ENCODE results near the gene MED7. TPM values are rescaled to one million over a fixed set of nuclear protein-coding genes. Genes with fewer than 3 reads are reported as not detected.
A peak's percentile ranks its signal among the peaks of the same experiment; 100 is the strongest.

Gene MED7
- total RNA-seq, 1 experiment from 2014 or later = 12.8 TPM

DNA sequence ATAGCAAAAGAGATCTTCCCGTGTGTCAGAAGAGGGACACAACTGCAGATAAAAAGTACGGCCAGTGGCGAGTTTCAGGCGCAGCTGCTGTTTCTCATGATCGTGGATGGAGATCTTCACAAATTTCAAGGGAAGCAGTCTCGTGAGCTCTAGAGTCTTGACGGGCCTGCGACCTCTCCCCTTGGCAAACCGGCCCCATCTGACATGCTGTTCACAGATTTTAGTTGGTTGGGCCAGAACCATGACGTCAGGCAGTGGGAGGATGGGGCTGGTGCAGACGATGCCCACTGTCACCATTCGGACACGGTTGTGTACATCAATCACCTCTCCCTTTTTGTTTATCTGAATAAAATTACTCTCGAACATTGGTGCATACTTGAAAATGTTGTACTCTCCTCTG is 23.0 kb upstream of the MED7 start:
- no peak for DNase-seq (ENCODE audit: low read depth)
- in situ Hi-C loops (cut with HindIII; ENCODE audit: low pct_unique_long_range_greater_than_20kb, low sequenced_read_pairs) = no loop called here

DNA sequence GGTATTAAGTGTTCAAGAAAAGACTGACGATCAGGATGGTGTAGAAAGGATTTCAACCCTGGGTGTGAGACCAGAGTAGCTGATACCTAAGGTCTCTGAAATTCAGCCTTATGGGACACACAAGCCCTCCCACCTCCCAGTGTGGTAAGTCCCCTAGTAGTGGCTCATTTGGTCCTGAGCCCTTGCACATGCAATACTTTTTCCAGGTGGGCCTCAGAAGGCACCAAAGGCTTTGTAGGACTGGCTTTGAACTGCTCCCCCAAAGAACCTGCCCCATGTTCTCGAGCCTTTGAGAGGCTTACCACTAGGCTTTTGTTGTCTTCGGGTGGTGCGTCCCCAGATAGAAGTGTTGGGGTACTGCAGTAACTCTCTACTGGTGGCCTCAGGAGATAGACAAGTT is 22.6 kb upstream of the MED7 start:
- in situ Hi-C loops (cut with HindIII; ENCODE audit: low pct_unique_long_range_greater_than_20kb, low sequenced_read_pairs) = no loop called here
- no peak for DNase-seq (ENCODE audit: low read depth)

DNA sequence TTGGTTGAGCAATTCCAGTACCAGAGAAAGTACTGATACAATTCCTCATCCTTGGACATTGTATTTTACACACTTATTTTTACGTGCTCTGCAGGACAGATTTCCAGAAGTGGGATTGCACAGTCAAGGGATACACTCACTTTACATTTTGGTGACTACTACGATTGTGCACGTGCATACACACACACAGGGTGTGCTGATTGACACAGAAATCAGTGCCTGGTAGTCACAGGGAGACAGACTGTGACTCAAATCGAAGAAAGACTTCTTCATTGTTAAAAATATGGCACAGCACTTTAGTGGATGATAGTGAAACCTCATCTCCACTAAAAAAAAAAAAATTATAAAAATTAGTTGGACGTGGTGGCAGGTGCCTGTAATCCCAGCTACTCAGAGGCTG is 21.9 kb upstream of the MED7 start:
- no peak for DNase-seq (ENCODE audit: low read depth)
- in situ Hi-C loops (cut with HindIII; ENCODE audit: low pct_unique_long_range_greater_than_20kb, low sequenced_read_pairs) = no loop called here

DNA sequence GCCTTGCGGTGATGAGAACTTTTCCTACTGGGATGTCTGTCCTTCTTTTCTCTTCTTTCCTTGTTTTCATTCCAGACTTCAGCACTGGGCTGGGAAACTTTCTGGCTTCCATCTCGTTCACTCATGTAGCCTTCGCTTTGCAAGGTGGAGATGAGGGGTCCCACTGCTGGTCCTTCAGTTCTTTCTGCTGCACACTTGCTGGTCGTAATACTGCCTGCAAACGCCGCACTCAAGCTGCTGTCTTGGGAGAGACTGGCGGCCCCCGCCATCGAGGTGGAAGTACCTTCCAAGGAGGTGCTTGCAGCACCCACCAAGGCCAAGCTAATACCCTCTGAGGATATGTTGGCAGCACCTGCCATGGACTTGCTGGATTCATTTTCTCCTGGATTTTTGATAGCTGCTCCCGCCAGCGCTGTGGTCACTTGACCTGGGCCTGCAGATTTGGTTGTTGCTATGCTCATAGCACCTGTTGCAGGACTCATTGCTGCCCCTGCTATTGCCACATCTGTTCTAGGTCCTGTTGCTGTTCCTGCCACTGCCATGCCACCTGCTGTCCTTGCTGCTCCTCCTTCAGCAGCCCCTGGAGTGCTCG is 20.4 kb upstream of the MED7 start:
- in situ Hi-C loops (cut with HindIII; ENCODE audit: low pct_unique_long_range_greater_than_20kb, low sequenced_read_pairs) = no loop called here
- DNase-seq (ENCODE audit: low read depth) = no peak

DNA sequence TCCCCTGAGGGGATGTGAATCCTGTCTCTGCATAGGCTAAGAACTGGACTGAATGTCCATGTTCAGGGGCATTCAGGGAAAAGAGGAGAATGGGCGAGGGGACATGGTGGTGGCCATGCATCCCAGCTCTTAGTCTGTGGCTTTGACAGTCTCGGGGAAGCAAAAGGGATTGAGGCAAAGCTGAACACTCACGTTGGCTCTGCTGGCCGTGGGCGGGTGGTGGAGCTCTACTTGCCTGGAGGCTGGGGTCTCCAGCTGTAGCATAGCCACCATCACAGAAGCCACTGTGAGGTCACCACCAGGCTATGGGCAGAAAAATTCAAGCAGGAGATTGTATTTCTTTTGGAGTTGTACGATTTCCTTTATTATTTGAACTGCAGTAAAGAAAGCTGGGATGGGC is 19.3 kb upstream of the MED7 start:
- no peak for DNase-seq (ENCODE audit: low read depth)
- in situ Hi-C loops (cut with HindIII; ENCODE audit: low pct_unique_long_range_greater_than_20kb, low sequenced_read_pairs) = no loop called here

DNA sequence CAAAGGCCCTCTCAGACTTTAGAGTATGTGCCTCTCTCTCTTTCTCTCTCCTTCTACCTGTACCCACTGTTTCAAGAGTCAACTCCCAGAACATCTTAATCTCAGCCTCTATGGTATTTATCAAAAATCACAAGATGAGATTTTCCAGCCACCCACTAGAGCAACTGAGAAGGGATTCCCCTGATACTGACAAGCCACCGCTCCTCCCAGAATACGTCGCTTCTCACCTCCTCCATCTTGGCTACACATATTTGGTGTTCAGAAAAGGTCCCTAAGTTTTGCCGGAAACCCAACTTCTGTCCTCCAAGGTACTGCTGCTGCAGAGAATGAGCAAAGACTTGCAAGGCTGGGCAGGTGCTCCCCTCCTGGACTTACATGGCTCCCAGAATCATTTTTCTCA is 17.3 kb upstream of the MED7 start:
- DNase-seq (ENCODE audit: low read depth) = no peak
- in situ Hi-C loops (cut with HindIII; ENCODE audit: low pct_unique_long_range_greater_than_20kb, low sequenced_read_pairs) = no loop called here

DNA sequence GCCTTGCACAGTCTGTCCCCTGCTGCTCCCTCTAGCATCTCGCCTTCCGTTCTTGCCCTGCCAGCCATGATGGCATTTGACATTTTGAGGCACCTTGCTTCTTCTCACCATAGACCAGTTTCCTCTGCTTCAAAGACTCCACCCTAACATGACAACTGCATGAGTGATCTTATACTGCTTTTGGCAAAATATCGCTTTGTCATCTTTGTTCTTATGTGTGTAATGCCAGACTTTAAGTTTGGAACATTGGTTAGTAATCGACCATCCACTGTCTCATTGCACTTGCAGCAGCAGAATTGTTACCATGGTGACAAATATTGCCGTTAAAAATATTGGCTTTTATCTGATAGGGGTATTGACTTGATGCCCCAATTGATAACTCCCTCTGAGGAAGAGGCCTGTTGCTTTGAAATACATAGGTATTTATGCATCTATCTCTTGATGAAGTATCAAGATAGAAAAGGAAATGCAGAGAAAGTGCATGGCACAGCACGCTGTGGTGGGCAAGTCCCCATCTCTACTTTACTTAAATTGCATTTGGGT is 16.6 kb upstream of the MED7 start:
- DNase-seq (ENCODE audit: low read depth) = no peak
- in situ Hi-C loops (cut with HindIII; ENCODE audit: low pct_unique_long_range_greater_than_20kb, low sequenced_read_pairs) = no loop called here

DNA sequence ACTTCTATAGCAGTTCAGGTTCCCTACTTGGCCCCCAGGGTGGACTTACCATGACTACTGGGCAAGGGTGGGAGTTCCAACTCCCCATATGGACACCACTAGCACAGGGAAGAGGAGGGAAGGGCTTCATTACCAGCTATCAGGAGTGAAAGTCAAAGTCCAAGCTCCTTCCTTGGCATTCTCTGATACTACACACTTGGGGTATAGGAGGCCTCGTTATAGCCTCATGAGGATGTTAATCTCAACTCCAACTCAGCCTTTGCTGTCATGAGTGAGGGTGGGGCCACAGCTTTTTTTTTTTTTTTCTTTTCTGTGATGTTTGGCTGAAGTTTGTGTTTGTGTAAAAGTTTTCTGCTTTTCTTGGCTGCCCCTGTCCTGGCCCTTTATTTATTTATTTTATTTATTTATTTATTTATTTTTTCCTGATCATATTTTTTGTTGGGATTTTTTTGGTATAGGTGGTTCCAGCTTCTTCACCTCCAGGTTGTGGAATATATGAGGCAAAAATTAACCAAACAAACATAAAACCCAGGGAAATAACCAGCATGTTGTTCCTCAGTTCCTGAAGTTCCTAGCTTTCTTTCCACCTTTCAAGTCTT is 14.7 kb upstream of the MED7 start:
- in situ Hi-C loops (cut with HindIII; ENCODE audit: low pct_unique_long_range_greater_than_20kb, low sequenced_read_pairs) = no loop called here

DNA sequence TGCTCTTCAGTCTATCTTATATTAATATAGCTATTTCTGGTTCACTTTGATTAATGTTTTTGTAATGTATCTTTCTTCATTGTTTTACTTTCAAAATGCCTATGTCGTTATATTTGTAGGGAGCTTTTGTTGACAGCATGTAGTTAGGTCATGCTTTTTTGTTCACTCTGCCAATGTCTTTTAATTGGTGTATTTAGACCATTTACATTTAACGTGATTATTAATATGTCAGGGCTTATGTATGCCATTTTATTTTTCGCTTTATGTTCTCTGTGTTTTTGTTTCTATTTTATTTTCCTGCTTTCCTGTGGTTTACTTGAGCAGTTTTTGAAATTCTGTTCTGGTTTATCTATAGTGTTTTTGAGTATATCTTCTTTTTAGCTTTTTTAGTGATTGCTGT is 12.6 kb upstream of the MED7 start:
- in situ Hi-C loops (cut with HindIII; ENCODE audit: low pct_unique_long_range_greater_than_20kb, low sequenced_read_pairs) = no loop called here
- no peak for DNase-seq (ENCODE audit: low read depth)

More for the DNA sequence above, 14.7 kb upstream of the MED7 start:
- DNase-seq (ENCODE audit: low read depth) = no peak

DNA sequence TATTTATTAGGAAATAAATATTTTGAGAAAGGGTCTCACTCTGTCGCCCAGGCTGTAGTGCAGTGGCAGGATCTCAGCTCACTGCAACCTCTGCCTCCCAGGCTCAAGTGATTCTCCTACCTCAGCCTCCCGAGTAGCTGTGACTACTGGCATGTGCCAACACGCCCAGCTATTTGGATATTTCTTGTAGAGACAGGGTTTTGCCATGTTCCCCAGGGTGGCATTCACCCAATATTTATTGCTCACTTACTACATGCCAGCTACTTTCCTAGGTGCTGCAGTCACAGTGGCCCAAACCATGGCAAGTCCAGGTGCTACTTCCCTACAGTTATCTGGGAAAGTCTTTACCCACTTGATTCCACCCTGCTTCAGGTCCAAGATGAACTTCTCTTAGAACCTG is 8.3 kb upstream of the MED7 start:
- in situ Hi-C loops (cut with HindIII; ENCODE audit: low pct_unique_long_range_greater_than_20kb, low sequenced_read_pairs) = no loop called here

DNA sequence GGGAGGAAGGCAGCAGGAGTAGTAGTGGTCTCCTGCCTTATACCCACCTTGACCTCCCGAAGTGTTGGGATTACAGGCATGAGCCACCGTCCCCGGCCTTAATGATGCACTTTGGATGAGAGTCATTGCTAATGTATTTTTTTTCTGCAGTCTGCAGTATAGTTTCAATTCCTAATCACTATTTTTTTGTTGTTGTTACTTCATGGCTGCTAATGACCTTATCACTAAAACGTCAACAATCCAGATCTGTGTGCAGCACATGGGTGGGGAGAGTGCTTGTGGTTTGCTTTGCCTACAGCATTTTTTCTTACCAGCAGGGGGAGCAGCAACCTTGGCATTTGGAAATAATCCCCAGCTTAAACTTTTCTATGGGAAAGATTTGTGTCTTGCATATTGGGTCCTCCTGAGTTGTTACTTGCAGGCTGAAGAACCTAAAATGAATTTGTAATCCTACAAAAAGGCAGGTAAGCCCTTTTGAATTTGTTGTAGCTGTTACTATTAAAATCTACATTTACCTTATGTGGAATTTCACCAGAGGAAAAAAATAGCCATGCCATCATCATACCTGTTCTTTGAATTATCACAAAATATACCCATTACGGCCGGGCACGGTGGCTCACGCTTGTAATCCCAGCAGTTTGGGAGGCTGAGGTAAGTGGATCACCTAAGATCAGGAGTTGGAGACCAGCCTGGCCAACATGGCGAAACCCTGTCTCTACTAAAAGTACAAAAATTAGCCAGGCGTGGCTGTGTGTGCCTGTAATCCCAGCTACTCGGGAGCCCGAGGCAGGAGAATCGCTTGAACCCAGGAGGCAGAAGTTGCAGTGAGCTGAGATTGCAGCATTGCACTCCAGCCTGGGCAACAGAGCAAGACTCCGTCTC is 6.3 kb upstream of the MED7 start:
- peak; percentile 55 for DNase-seq (ENCODE audit: low read depth)
- in situ Hi-C loops (cut with HindIII; ENCODE audit: low pct_unique_long_range_greater_than_20kb, low sequenced_read_pairs) = no loop called here

More for the DNA sequence above, 8.3 kb upstream of the MED7 start:
- no peak for DNase-seq (ENCODE audit: low read depth)

DNA sequence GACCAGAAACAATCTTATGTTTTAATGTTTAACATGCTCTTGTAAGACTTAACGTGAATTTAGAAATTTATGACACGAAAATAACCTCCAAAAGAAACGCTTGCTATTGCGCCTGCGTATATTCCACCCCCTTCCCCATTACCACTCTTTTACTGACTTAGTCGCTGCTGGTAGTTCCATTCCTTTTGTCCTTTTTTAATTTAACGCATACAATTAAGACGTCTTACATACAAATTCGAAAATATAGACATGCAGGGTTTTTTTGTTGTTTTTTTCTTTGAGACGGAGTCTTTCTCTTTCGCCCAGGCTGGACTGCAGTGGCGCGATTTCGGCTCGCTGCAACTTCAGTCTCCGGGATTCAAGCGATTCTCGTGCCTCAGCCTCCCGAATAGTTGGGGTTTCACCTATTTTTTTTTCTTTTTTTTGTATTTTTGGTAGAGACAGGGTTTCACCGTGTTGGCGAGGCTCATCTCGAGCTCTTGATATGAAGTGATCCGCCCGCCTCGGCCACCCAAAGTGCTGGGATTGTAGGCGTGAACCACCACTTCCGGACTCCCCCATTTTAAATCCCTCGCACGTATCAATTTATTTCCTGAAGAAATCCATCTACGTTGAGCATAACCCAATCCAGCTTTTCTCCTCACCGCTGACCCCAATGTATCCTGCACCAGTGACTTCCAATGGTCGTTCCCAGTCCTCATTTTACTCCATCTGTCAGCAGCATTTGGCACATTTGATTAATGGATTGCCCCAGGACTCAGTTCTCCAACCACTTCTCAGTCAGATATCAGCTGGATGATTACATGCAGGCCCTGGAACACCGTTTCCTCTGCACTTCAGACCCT is 684 bp upstream of the MED7 start:
- DNase-seq (ENCODE audit: low read depth) = no peak
- in situ Hi-C loops (cut with HindIII; ENCODE audit: low pct_unique_long_range_greater_than_20kb, low sequenced_read_pairs) = no loop called here

DNA sequence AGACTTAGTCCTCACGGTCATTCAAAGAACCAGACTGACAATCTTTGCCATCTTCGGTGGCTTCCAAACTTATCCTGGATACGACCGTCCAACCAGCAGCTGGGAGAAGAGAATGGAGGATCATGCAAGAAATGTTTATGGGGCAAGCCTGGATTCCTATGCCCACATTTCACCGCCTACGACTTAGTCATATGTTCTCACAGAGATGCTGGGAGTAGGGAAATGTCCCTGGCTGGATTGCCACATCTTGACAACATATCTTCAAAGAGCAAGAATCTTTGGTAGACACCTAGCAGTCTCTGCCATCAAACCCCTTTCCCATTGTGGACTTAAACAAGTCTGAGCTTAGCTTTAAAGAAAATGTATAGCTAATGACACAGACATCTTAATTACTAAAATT is 5.0 kb downstream of the MED7 start:
- no peak for DNase-seq (ENCODE audit: low read depth)
- in situ Hi-C loops (cut with HindIII; ENCODE audit: low pct_unique_long_range_greater_than_20kb, low sequenced_read_pairs) = no loop called here

DNA sequence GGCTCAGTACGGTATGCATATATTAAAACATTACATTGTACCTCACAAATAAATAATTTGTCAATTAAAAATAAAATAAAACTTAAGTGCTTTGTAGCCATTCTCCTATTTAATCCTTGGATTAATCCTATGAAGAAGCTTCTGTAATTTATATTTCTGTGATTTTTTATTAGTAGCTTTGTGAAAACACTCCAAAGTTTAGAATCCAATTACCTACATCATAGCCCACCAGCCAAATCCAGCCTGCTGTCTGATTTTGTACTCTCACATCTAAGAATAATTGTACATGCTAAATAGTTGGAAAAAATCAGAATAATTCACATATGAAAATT is 10.4 kb downstream of the MED7 start:
- DNase-seq (ENCODE audit: low read depth) = no peak
- in situ Hi-C loops (cut with HindIII; ENCODE audit: low pct_unique_long_range_greater_than_20kb, low sequenced_read_pairs) = no loop called here

DNA sequence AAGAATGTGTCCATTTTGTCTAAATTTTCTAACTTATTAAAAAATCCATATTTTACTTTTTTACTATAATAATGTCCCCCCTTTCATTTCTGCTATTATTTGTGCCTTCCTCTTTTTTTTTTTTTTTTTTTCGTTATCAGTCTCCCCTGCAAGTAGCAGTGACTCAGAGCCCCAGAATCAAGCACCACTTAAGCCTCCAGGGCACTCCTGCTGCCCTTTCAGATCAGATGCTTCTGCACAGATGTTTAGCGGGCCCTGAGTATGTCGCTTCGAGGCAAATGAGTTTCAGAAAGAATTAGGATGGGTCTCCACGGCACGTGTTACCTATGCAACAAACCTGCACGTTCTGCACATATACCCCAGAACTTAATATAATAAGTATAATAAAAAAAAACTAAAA is 11.7 kb downstream of the MED7 start:
- peak; percentile 15 for DNase-seq (ENCODE audit: low read depth)
- in situ Hi-C loops (cut with HindIII; ENCODE audit: low pct_unique_long_range_greater_than_20kb, low sequenced_read_pairs) = no loop called here

DNA sequence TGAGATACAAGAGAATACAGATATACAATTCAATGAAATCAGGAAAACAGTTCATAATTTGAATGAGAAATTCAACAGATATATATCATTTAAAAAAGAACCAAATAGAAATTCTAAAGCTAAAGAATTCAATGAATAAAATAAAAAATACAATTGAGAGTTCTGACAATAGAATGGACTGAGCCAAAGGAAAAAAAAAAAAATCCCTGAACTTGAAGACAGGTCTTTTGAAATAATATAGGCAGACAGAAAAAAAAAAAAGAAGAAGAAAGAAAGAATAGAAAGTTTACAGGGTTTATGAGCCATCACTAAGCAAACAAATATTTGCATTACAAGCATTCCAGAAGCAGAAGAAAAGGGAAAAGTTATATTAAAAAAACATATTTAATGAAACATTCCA is 21.0 kb downstream of the MED7 start:
- no peak for DNase-seq (ENCODE audit: low read depth)
- in situ Hi-C loops (cut with HindIII; ENCODE audit: low pct_unique_long_range_greater_than_20kb, low sequenced_read_pairs) = no loop called here

DNA sequence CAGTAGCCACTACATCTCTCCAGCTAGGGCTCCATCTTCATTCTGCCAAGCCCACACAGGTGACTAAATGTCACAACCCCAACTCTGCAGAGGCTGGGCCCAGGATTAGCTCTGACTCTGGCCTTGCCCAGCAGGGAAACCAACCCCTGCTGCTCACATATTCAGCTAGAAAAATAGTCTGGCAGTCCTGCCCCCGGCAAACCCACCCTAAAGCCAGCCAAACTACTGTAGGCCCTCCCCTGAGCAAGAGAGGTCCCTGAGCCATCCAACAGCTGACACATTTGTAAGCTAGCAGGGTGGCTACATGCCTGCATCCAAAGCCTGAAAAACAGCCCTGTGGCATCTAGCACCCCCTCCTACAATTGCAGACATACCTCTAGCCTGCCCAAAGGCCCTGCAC is 22.6 kb downstream of the MED7 start:
- DNase-seq (ENCODE audit: low read depth) = no peak
- in situ Hi-C loops (cut with HindIII; ENCODE audit: low pct_unique_long_range_greater_than_20kb, low sequenced_read_pairs) = no loop called here

DNA sequence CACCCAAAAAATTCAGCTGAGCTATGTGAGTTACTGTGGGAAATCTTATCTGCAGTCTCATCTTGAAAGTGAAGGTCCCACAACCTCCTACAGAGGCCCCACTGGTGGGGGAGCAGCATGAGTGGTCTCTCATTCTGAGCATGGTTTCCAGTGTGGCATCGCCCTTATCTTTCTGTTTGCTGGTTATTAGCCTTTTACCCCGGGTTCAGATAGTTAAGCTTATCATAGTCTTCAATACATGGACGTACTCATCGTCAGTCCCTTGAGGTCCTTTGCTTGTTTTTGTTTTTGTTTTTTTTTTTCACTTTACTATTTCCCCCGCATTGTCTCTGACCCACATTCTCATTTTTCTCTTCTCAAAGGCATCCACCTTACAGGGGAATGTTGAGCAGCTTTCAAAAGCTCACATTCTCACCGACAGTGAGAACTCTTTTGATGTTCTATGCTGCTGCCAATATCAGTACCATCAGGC is 26.1 kb downstream of the MED7 start:
- no peak for DNase-seq (ENCODE audit: low read depth)
- in situ Hi-C loops (cut with HindIII; ENCODE audit: low pct_unique_long_range_greater_than_20kb, low sequenced_read_pairs) = no loop called here

DNA sequence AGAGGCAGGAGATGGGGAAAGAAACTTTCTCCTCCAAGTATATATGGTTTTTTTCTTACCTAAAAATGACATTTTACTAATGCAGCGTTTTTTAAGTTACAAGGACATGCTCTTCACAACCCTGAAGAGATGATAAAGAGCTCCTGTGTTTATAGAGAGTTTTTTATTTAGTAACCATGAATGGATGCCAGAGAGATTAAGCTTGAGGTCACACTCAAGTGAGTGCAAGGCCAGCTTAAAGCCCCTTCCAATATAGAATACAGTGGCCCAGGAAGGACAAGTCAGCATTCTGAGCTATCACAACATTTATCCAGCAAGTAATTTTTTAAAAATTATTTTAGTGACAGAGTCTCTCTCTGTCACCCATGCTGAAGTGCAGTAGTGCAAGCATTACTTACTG is 27.2 kb downstream of the MED7 start:
- in situ Hi-C loops (cut with HindIII; ENCODE audit: low pct_unique_long_range_greater_than_20kb, low sequenced_read_pairs) = no loop called here
- DNase-seq (ENCODE audit: low read depth) = no peak

All from Caki2 (cell line).